ENCODE measurements around the gene RAC2. TPM values are rescaled to one million over a fixed set of nuclear protein-coding genes. Genes with fewer than 3 reads are reported as not detected.

RAC2 gene
- total and polyA plus RNA-seq, 2 of the 8 experiments (the other 6 are each of a cell fraction or from before 2014, with no cell fraction given): 2.3 to 4.3 TPM

DNA sequence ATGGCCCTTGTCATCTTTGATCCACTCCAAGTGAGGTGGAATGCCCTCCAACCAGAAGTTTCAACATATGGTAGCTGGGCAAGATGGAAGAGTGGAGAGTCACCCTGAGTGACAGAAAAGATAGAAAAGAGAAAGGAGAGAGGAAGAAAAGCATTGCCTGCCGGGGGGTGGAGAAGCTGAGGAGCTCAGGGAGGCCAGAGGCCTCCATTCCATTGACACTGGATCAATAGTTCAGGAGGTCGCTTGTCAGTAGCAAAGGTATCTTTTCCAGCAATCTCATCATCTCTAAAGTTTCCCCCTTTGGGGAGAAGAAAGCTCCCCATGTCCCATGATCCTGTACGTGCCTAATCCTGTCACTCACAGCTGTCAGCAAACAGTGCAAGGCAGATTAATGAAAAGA, 49.3 kb downstream of the RAC2 start (continued):
- TF ChIP-seq, protein P1, sequence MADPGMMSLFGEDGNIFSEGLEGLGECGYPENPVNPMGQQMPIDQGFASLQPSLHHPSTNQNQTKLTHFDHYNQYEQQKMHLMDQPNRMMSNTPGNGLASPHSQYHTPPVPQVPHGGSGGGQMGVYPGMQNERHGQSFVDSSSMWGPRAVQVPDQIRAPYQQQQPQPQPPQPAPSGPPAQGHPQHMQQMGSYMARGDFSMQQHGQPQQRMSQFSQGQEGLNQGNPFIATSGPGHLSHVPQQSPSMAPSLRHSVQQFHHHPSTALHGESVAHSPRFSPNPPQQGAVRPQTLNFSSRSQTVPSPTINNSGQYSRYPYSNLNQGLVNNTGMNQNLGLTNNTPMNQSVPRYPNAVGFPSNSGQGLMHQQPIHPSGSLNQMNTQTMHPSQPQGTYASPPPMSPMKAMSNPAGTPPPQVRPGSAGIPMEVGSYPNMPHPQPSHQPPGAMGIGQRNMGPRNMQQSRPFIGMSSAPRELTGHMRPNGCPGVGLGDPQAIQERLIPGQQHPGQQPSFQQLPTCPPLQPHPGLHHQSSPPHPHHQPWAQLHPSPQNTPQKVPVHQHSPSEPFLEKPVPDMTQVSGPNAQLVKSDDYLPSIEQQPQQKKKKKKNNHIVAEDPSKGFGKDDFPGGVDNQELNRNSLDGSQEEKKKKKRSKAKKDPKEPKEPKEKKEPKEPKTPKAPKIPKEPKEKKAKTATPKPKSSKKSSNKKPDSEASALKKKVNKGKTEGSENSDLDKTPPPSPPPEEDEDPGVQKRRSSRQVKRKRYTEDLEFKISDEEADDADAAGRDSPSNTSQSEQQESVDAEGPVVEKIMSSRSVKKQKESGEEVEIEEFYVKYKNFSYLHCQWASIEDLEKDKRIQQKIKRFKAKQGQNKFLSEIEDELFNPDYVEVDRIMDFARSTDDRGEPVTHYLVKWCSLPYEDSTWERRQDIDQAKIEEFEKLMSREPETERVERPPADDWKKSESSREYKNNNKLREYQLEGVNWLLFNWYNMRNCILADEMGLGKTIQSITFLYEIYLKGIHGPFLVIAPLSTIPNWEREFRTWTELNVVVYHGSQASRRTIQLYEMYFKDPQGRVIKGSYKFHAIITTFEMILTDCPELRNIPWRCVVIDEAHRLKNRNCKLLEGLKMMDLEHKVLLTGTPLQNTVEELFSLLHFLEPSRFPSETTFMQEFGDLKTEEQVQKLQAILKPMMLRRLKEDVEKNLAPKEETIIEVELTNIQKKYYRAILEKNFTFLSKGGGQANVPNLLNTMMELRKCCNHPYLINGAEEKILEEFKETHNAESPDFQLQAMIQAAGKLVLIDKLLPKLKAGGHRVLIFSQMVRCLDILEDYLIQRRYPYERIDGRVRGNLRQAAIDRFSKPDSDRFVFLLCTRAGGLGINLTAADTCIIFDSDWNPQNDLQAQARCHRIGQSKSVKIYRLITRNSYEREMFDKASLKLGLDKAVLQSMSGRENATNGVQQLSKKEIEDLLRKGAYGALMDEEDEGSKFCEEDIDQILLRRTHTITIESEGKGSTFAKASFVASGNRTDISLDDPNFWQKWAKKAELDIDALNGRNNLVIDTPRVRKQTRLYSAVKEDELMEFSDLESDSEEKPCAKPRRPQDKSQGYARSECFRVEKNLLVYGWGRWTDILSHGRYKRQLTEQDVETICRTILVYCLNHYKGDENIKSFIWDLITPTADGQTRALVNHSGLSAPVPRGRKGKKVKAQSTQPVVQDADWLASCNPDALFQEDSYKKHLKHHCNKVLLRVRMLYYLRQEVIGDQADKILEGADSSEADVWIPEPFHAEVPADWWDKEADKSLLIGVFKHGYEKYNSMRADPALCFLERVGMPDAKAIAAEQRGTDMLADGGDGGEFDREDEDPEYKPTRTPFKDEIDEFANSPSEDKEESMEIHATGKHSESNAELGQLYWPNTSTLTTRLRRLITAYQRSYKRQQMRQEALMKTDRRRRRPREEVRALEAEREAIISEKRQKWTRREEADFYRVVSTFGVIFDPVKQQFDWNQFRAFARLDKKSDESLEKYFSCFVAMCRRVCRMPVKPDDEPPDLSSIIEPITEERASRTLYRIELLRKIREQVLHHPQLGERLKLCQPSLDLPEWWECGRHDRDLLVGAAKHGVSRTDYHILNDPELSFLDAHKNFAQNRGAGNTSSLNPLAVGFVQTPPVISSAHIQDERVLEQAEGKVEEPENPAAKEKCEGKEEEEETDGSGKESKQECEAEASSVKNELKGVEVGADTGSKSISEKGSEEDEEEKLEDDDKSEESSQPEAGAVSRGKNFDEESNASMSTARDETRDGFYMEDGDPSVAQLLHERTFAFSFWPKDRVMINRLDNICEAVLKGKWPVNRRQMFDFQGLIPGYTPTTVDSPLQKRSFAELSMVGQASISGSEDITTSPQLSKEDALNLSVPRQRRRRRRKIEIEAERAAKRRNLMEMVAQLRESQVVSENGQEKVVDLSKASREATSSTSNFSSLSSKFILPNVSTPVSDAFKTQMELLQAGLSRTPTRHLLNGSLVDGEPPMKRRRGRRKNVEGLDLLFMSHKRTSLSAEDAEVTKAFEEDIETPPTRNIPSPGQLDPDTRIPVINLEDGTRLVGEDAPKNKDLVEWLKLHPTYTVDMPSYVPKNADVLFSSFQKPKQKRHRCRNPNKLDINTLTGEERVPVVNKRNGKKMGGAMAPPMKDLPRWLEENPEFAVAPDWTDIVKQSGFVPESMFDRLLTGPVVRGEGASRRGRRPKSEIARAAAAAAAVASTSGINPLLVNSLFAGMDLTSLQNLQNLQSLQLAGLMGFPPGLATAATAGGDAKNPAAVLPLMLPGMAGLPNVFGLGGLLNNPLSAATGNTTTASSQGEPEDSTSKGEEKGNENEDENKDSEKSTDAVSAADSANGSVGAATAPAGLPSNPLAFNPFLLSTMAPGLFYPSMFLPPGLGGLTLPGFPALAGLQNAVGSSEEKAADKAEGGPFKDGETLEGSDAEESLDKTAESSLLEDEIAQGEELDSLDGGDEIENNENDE (IDR thresholded peaks at IDR 0.05; ENCODE audit: insufficient replicate concordance, low read length): no peak
- TF ChIP-seq, protein P2, sequence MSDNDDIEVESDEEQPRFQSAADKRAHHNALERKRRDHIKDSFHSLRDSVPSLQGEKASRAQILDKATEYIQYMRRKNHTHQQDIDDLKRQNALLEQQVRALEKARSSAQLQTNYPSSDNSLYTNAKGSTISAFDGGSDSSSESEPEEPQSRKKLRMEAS (IDR thresholded peaks at IDR 0.05): no peak
- TF ChIP-seq SP4 (IDR thresholded peaks at IDR 0.05; ENCODE audit: low read length) (no peak), JUN (IDR thresholded peaks at IDR 0.05; ENCODE audit: low read depth, low read length) (no peak), SP1 (IDR thresholded peaks at IDR 0.05; ENCODE audit: low read depth, low read length) (no peak), RNF2 (IDR thresholded peaks at IDR 0.05; ENCODE audit: borderline replicate concordance, low read depth, low read length, missing control alignments, poor library complexity, severe bottlenecking) (no peak), EZH2 (IDR thresholded peaks at IDR 0.05; ENCODE audit: low read depth, low read length, severe bottlenecking) (no peak), FOSL1 (IDR thresholded peaks at IDR 0.05; ENCODE audit: insufficient read depth, low read depth, low read length) (no peak), JUND (IDR thresholded peaks at IDR 0.05; ENCODE audit: low read length) (no peak), CTBP2 (IDR thresholded peaks at IDR 0.05; ENCODE audit: borderline replicate concordance, insufficient read depth, insufficient read length, low read length) (no peak)
- TF ChIP-seq, protein P3, sequence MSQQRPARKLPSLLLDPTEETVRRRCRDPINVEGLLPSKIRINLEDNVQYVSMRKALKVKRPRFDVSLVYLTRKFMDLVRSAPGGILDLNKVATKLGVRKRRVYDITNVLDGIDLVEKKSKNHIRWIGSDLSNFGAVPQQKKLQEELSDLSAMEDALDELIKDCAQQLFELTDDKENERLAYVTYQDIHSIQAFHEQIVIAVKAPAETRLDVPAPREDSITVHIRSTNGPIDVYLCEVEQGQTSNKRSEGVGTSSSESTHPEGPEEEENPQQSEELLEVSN (IDR thresholded peaks at IDR 0.05): no peak
